Thyroid gland (tissue), 4 donors: ENCODE results near the gene CPE.

Source experiments
- CTCF ChIP-seq, 6 experiments: fragments of 200-600 bp in 3 of 6; fragments of 450-650 bp in 3 of 6; sonication (generic) in 3 of 6; IDR thresholded peaks; one replicate each; pipeline ENCODE4 v1.5.1; 2016 to 2019; ENCODE audit warnings: antibody characterized with exemption in 6 of 6, mild to moderate bottlenecking in 2 of 6, inconsistent platforms in 1 of 6, moderate library complexity in 1 of 6
- POLR2A ChIP-seq, 2 donors: fragments of 450-650 bp; IDR thresholded peaks; one replicate each; pipeline ENCODE4 v1.6.1; 2017; ENCODE audit warnings: antibody characterized with exemption in 2 of 2, mild to moderate bottlenecking in 2 of 2, moderate library complexity in 1 of 2

GRCh38 chr4:165541851-165542459 is 163.1 kb downstream of the CPE start:
- TF ChIP-seq CTCF (IDR thresholded peaks at IDR 0.05) (no peak), POLR2A (IDR thresholded peaks at IDR 0.05) (no peak)
